Measurements from ENCODE around the gene DAPK1.

DNA sequence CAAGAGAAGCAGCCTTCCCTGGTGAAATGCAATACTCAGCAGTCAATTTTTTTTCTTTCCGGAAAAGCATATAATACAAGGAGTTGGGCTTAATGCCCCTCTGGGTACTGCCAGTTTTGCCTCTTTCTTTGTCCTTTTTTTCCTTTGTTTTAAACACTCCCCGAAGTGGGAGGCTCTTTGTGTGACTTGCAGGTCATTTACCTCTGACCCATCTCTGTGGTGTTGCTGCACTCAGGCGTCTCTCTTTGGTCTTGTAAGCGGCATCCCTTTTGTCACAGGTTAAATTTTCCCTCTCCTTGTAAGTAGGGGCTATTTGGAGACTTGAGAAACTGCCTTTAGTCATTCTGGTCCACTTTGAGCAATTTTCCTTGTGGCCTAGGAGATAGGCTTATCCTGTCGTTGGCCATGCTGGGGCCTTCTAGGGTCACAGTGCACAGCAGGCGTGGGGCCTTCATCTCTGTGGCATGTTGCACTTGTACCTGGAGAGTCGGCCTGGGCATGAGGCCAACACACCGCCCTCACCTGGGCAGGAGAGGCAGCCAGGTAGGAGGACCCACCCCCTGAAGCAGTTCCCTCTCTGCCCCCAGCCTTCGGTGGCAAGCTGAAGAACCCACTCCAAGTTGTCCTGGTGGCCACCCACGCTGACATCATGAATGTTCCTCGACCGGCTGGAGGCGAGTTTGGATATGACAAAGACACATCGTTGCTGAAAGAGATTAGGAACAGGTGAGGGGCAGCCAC lies 200.6 kb downstream of the DAPK1 start:
- TF ChIP-seq CTCF (IDR thresholded peaks at IDR 0.05; ENCODE audit: poor library complexity, severe bottlenecking), result no peak
- no peak for TF ChIP-seq POLR2AphosphoS5 (IDR thresholded peaks at IDR 0.05)
- TF ChIP-seq EP300 (conservative IDR thresholded peaks at IDR 0.05; ENCODE audit: poor library complexity, severe bottlenecking), result no peak
- no peak for TF ChIP-seq RAD21 (conservative IDR thresholded peaks at IDR 0.05)
- no peak for TF ChIP-seq TAF1 (IDR thresholded peaks at IDR 0.05; ENCODE audit: low read depth)
- no peak for TF ChIP-seq EZH2 (IDR thresholded peaks at IDR 0.05; ENCODE audit: borderline replicate concordance, insufficient read depth, low read length, poor library complexity, severe bottlenecking)
- TF ChIP-seq SMC3 (conservative IDR thresholded peaks at IDR 0.05; ENCODE audit: poor library complexity), result no peak
- no peak for TF ChIP-seq MXI1 (conservative IDR thresholded peaks at IDR 0.05; ENCODE audit: poor library complexity, severe bottlenecking)
